ENCODE measurements around the gene LRRTM2. TPM values are rescaled to one million over a fixed set of nuclear protein-coding genes. Genes with fewer than 3 reads are reported as not detected.

LRRTM2 gene
- polyA plus RNA-seq, 3 donors, result 0.02 TPM; not detected in 2

- no peak overlapping the region for H3K4me2 ChIP-seq (replicated peaks; ENCODE audit: extremely low read depth, low read length, poor library complexity, severe bottlenecking)
- no peak overlapping the region for H3K4me3 ChIP-seq (replicated peaks in 1 of 3; ENCODE audit: low read depth in 2 of 3, low read length in 3 of 3)
- H3K9me3 ChIP-seq (replicated peaks in 1 of 2; ENCODE audit: control insufficient read depth in 1 of 2, insufficient read depth in 1 of 2, low read length in 2 of 2), result no peaks in the 10 kb centered on the region
- Mint-ChIP-seq H3K27ac (no peak overlapping the region), H3K27me3 (ENCODE audit: low read depth in 3 of 3) (peaks cover 0 to 1% (median 0%) of the 10 kb centered on the region in 3 donors), H3K9me3 (no peaks in the 10 kb centered on the region), H3K4me1 (peaks cover 2% of the 10 kb centered on the region), H3K4me3 (no peak overlapping the region), H3K36me3 (peaks cover 14 to 19% of the 10 kb centered on the region in 2 donors)
- DNase-seq, result no peak
- H3K36me3 ChIP-seq (replicated peaks in 1 of 2; ENCODE audit: control insufficient read depth in 1 of 2, insufficient read depth in 2 of 2, low read length in 2 of 2), result peaks cover 0 to 6% of the 10 kb centered on the region in 2 donors
- no peaks in the 10 kb centered on the region for H3K4me1 ChIP-seq (ENCODE audit: control insufficient read depth in 1 of 2, insufficient read depth in 2 of 2, low read length in 2 of 2)
- peaks cover 9% of the 10 kb centered on the region for H3K79me2 ChIP-seq (ENCODE audit: insufficient read depth, low read length)
- no CpG with 5 or more reads among the region's 2 CpGs for WGBS (ENCODE audit: insufficient coverage)
- no peak overlapping the region for H3K27ac ChIP-seq (ENCODE audit: low read depth in 1 of 2, low read length in 2 of 2)
- intact Hi-C loops (cut with micrococcal nuclease), result no loop called here
- no peak for TF ChIP-seq CTCF (IDR thresholded peaks at IDR 0.05)
- H2AFZ ChIP-seq (ENCODE audit: insufficient read depth, low read depth, low read length, poor library complexity, severe bottlenecking), result no peak overlapping the region
- H3K9ac ChIP-seq (ENCODE audit: insufficient read depth, low read length, poor library complexity, severe bottlenecking), result no peak overlapping the region
- peaks cover 84% of the 10 kb centered on the region for H4K20me1 ChIP-seq (ENCODE audit: insufficient read depth, low read length)
- H3K27me3 ChIP-seq (ENCODE audit: control insufficient read depth in 2 of 2, insufficient read depth in 2 of 2, low read length in 2 of 2), result no peaks in the 10 kb centered on the region
Observed at GRCh38 chr5:138841531-138841930, 33.6 kb downstream of the LRRTM2 start.

- TF ChIP-seq CTCF (IDR thresholded peaks at IDR 0.05), result no peak
- peaks cover 0 to 1% (median 0%) of the 10 kb centered on the region in 3 donors for H3K27me3 Mint-ChIP-seq (ENCODE audit: low read depth in 3 of 3)
- intact Hi-C loops (cut with micrococcal nuclease), result no loop called here
- no peak overlapping the region for H3K4me3 Mint-ChIP-seq
- no peak overlapping the region for H3K9ac ChIP-seq (ENCODE audit: insufficient read depth, low read length, poor library complexity, severe bottlenecking)
- H3K4me1 ChIP-seq (ENCODE audit: control insufficient read depth in 1 of 2, insufficient read depth in 2 of 2, low read length in 2 of 2), result no peaks in the 10 kb centered on the region
- peaks cover 0 to 6% of the 10 kb centered on the region in 2 donors for H3K36me3 ChIP-seq (replicated peaks in 1 of 2; ENCODE audit: control insufficient read depth in 1 of 2, insufficient read depth in 2 of 2, low read length in 2 of 2)
- no peak overlapping the region for H3K27ac Mint-ChIP-seq
- no peak overlapping the region for H3K4me2 ChIP-seq (replicated peaks; ENCODE audit: extremely low read depth, low read length, poor library complexity, severe bottlenecking)
- peaks cover 2% of the 10 kb centered on the region for H3K4me1 Mint-ChIP-seq
- no peaks in the 10 kb centered on the region for H3K27me3 ChIP-seq (ENCODE audit: control insufficient read depth in 2 of 2, insufficient read depth in 2 of 2, low read length in 2 of 2)
- H3K4me3 ChIP-seq (replicated peaks in 1 of 3; ENCODE audit: low read depth in 2 of 3, low read length in 3 of 3), result no peak overlapping the region
- no peak for DNase-seq
- peaks cover 9% of the 10 kb centered on the region for H3K79me2 ChIP-seq (ENCODE audit: insufficient read depth, low read length)
- peaks cover 81% of the 10 kb centered on the region for H4K20me1 ChIP-seq (ENCODE audit: insufficient read depth, low read length)
- no peak overlapping the region for H2AFZ ChIP-seq (ENCODE audit: insufficient read depth, low read depth, low read length, poor library complexity, severe bottlenecking)
- WGBS (ENCODE audit: insufficient coverage), result no CpG with 5 or more reads among the region's 3 CpGs
- no peaks in the 10 kb centered on the region for H3K9me3 Mint-ChIP-seq
- H3K27ac ChIP-seq (ENCODE audit: low read depth in 1 of 2, low read length in 2 of 2), result no peak overlapping the region
- peaks cover 11 to 12% of the 10 kb centered on the region in 2 donors for H3K36me3 Mint-ChIP-seq
- H3K9me3 ChIP-seq (replicated peaks in 1 of 2; ENCODE audit: control insufficient read depth in 1 of 2, insufficient read depth in 1 of 2, low read length in 2 of 2), result no peaks in the 10 kb centered on the region
Observed at GRCh38 chr5:138840103-138840502, 35.0 kb downstream of the LRRTM2 start.
